ENCODE data around the gene TKFC.
"Not testable (repeated sequence)": the region's sequence is repeated elsewhere in the genome, so short reads cannot be mapped to it uniquely, and the experiment has no call there.

The TKFC gene

GRCh38 chr11:61372659-61373420, 39.8 kb downstream of the TKFC start:
- no peak for DNase-seq

- no peak for DNase-seq
Observed at GRCh38 chr11:61375761-61376108, 42.7 kb downstream of the TKFC start.

- no peak for DNase-seq
Observed at GRCh38 chr11:61377461-61378160, 44.6 kb downstream of the TKFC start.

GRCh38 chr11:61378713-61379313, 45.8 kb downstream of the TKFC start:
- no peak for DNase-seq

- no peak for DNase-seq
Observed at GRCh38 chr11:61380884-61381283, 47.9 kb downstream of the TKFC start.

- not testable (repeated sequence) for DNase-seq
Observed at GRCh38 chr11:61383859-61384258, 50.8 kb downstream of the TKFC start.

GRCh38 chr11:61384271-61385242, 51.5 kb downstream of the TKFC start:
- DNase-seq, result no peak

GRCh38 chr11:61390161-61390560, 57.1 kb downstream of the TKFC start:
- no peak for DNase-seq

GRCh38 chr11:61392981-61393595, 60.1 kb downstream of the TKFC start:
- DNase-seq, result peak; percentile 34

All from activated T-cell treated with anti-CD3 and anti-CD28 coated beads, Interleukin-2, amount 50 U/mL, for 1 hour (primary cell).